DOHH2 (cell line): ENCODE data around the gene CDV3.

Source experiments
- CTCF ChIP-seq: fragments of 200-600 bp; sonication (generic); IDR thresholded peaks from one replicate; pipeline ENCODE4 v1.5.1; 2014; ENCODE audit warnings: antibody characterized with exemption, mild to moderate bottlenecking, low read depth, low read length; ENCODE audit not compliant: poor library complexity, severe bottlenecking
- EZH2phosphoT487 ChIP-seq: fragments of 200-600 bp; sonication (generic); IDR thresholded peaks from 2 replicates; pipeline ENCODE4 v1.6.1; 2017; ENCODE audit warnings: borderline replicate concordance, mild to moderate bottlenecking, antibody characterized with exemption, low read length, moderate library complexity, mixed read lengths

- no peak for TF ChIP-seq CTCF
- no peak for TF ChIP-seq EZH2phosphoT487
Observed at GRCh38 chr3:133610031-133610430, 36.5 kb downstream of the CDV3 start.
